Measurements from ENCODE around the gene SWT1.
"Not testable (repeated sequence)": the region's sequence is repeated elsewhere in the genome, so short reads cannot be mapped to it uniquely, and the experiment has no call there.

SWT1 gene

DNA sequence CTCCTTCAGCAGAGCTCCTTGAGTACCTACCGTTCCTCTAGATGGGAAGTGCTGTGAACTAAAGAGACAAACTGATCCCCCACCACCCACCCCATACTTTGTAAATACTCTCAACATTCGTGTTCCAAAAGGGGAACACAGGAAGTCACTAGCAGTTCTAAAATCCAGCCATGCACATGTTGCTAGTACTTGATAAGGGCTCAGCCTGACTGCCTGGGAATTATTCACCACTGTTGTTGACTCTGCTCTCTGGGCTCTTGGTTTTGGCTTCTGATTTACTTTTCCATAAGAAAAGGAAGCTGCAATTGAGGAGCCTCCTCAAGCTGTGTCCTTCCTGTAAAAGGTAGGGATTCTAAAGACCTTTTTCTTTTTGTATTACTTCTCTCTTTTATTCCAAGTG, 92.6 kb downstream of the SWT1 start:
- Histone ChIP-seq H3K27me3 (ENCODE audit: control insufficient read depth, insufficient read depth, low read length) (no peaks in the 10 kb centered on the region), H3K36me3 (ENCODE audit: control insufficient read depth, insufficient read depth, low read length) (no peaks in the 10 kb centered on the region), H3K4me3 (ENCODE audit: low read length) (no peak overlapping the region), H3K27ac (ENCODE audit: low read length) (no peak overlapping the region), H3K4me1 (ENCODE audit: control insufficient read depth, insufficient read depth, low read length) (no peaks in the 10 kb centered on the region), H3K9me3 (ENCODE audit: control insufficient read depth, insufficient read depth, low read length) (no peaks in the 10 kb centered on the region)
- DNase-seq (ENCODE audit: low read depth, low spot score), result no peak
- WGBS (ENCODE audit: insufficient coverage, insufficient read length), result no CpG with 5 or more reads among the region's 2 CpGs

DNA sequence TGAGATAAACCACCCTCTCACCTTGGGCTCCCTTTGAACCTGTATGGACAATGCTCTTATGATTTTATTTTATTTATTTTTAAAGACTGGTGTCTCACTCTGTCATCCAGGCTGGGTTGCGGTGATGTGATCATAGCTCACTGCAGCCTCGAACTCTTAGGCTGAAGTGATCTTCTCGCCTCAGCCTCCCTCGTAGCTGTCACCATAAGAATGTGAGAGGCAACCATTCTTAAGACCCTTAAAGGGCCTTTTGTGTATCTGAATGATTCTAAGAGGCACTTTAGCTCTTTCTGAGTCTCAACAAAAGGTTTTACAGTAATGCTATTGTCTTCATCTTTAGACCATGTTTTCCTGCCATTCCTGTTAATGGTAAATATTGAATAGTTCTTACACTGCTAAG, 93.1 kb downstream of the SWT1 start:
- no CpG with 5 or more reads among the region's 4 CpGs for WGBS (ENCODE audit: insufficient coverage, insufficient read length)

DNA sequence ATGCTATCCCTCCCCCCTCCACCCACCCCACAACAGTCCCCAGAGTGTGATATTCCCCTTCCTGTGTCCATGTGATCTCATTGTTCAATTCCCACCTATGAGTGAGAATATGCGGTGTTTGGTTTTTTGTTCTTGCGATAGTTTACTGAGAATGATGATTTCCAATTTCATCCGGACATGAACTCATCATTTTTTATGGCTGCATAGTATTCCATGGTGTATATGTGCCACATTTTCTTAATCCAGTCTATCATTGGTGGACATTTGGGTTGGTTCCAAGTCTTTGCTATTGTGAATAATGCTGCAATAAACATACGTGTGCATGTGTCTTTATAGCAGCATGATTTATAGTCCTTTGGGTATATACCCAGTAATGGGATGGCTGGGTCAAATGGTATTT, 95.0 kb downstream of the SWT1 start:
- not testable (repeated sequence) for H3K9me3 ChIP-seq (ENCODE audit: control insufficient read depth, insufficient read depth, low read length); H3K4me3 ChIP-seq (ENCODE audit: low read length); DNase-seq (ENCODE audit: low read depth, low spot score); H3K27me3 ChIP-seq (ENCODE audit: control insufficient read depth, insufficient read depth, low read length); H3K4me1 ChIP-seq (ENCODE audit: control insufficient read depth, insufficient read depth, low read length); H3K27ac ChIP-seq (ENCODE audit: low read length); H3K36me3 ChIP-seq (ENCODE audit: control insufficient read depth, insufficient read depth, low read length)
- WGBS (ENCODE audit: insufficient coverage, insufficient read length), result no CpG with 5 or more reads among the region's 4 CpGs

More for the DNA sequence above, 93.1 kb downstream of the SWT1 start:
- Histone ChIP-seq H3K27me3 (ENCODE audit: control insufficient read depth, insufficient read depth, low read length) (no peaks in the 10 kb centered on the region), H3K4me3 (ENCODE audit: low read length) (no peak overlapping the region), H3K9me3 (ENCODE audit: control insufficient read depth, insufficient read depth, low read length) (no peaks in the 10 kb centered on the region), H3K27ac (ENCODE audit: low read length) (no peak overlapping the region), H3K36me3 (ENCODE audit: control insufficient read depth, insufficient read depth, low read length) (no peaks in the 10 kb centered on the region), H3K4me1 (ENCODE audit: control insufficient read depth, insufficient read depth, low read length) (no peaks in the 10 kb centered on the region)
- DNase-seq (ENCODE audit: low read depth, low spot score), result no peak

DNA sequence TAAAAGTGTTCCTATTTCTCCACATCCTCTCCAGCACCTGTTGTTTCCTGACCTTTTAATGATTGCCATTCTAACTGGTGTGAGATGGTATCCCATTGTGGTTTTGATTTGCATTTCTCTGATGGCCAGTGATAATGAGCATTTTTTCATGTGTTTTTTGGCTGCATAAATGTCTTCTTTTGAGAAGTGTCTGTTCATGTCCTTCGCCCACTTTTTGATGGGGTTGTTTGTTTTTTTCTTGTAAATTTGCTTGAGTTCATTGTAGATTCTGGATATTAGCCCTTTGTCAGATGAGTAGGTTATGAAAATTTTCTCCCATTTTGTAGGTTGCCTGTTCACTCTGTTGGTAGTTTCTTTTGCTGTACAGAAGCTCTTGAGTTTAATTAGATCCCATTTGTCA, 95.4 kb downstream of the SWT1 start:
- WGBS (ENCODE audit: insufficient coverage, insufficient read length), result no CpG with 5 or more reads among the region's 1 CpG
- not testable (repeated sequence) for H3K4me3 ChIP-seq (ENCODE audit: low read length); DNase-seq (ENCODE audit: low read depth, low spot score); H3K9me3 ChIP-seq (ENCODE audit: control insufficient read depth, insufficient read depth, low read length); H3K36me3 ChIP-seq (ENCODE audit: control insufficient read depth, insufficient read depth, low read length); H3K27me3 ChIP-seq (ENCODE audit: control insufficient read depth, insufficient read depth, low read length); H3K27ac ChIP-seq (ENCODE audit: low read length); H3K4me1 ChIP-seq (ENCODE audit: control insufficient read depth, insufficient read depth, low read length)

DNA sequence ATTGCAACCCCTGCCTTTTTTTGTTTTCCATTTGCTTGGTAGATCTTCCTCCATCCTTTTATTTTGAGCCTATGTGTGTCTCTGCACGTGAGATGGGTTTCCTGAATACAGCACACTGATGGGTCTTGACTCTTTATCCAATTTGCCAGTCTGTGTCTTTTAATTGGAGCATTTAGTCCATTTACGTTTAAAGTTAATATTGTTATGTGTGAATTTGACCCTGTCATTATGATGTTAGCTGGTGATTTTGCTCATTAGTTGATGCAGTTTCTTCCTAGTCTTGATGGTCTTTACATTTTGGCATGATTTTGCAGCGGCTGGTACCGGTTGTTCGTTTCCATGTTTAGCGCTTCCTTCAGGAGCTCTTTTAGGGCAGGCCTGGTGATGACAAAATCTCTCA, 98.6 kb downstream of the SWT1 start:
- not testable (repeated sequence) for H3K36me3 ChIP-seq (ENCODE audit: control insufficient read depth, insufficient read depth, low read length); DNase-seq (ENCODE audit: low read depth, low spot score); H3K9me3 ChIP-seq (ENCODE audit: control insufficient read depth, insufficient read depth, low read length); H3K4me1 ChIP-seq (ENCODE audit: control insufficient read depth, insufficient read depth, low read length); H3K27me3 ChIP-seq (ENCODE audit: control insufficient read depth, insufficient read depth, low read length); H3K27ac ChIP-seq (ENCODE audit: low read length); H3K4me3 ChIP-seq (ENCODE audit: low read length)
- WGBS (ENCODE audit: insufficient coverage, insufficient read length), result no CpG with 5 or more reads among the region's 6 CpGs

DNA sequence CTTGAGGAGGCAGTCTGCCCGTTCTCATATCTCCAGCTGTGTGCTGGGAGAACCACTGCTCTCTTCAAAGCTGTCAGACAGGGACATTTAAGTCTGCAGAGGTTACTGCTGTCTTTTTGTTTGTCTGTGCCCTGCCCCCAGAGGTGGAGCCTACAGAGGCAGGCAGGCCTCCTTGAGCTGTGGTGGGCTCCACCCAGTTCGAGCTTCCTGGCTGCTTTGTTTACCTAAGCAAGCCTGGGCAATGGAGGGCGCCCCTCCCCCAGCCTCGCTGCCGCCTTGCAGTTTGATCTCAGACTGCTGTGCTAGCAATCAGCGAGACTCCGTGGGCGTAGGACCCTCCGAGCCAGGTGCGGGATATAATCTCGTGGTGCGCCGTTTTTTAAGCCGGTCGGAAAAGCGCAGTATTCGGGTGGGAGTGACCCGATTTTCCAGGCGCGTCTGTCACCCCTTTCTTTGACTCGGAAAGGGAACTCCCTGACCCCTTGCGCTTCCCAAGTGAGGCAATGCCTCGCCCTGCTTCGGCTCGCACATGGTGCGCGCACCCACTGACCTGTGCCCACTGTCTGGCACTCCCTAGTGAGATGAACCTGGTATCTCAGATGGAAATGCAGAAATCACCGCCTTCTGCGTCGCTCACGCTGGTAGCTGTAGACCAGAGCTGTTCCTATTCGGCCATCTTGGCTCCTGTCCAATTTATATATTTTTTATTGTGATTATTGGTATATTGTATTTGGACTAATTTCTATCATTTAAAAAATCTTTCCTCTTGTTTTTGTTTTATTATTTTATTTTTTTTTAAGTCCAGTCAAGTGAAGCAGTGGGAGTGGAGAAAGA, 100.4 kb downstream of the SWT1 start:
- H3K4me1 ChIP-seq (ENCODE audit: control insufficient read depth, insufficient read depth, low read length); H3K9me3 ChIP-seq (ENCODE audit: control insufficient read depth, insufficient read depth, low read length); H3K4me3 ChIP-seq (ENCODE audit: low read length); H3K27me3 ChIP-seq (ENCODE audit: control insufficient read depth, insufficient read depth, low read length); H3K36me3 ChIP-seq (ENCODE audit: control insufficient read depth, insufficient read depth, low read length); H3K27ac ChIP-seq (ENCODE audit: low read length); DNase-seq (ENCODE audit: low read depth, low spot score): not testable (repeated sequence)
- no CpG with 5 or more reads among the region's 32 CpGs for WGBS (ENCODE audit: insufficient coverage, insufficient read length)

DNA sequence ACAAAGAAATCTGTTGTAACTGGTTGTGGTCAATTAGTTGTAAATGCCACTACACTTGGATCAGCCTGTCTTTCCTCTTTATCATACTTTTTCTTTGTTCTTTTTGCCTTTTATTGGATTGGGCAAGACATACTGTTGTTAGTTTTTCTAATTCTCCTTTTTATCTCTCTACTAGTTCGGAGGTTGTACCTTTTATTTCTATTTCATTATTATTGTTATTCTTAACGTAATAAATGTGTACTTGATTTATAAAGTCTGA, 100.9 kb downstream of the SWT1 start:
- Histone ChIP-seq H3K27ac (ENCODE audit: low read length) (no peak overlapping the region), H3K36me3 (ENCODE audit: control insufficient read depth, insufficient read depth, low read length) (no peaks in the 10 kb centered on the region), H3K4me1 (ENCODE audit: control insufficient read depth, insufficient read depth, low read length) (no peaks in the 10 kb centered on the region), H3K27me3 (ENCODE audit: control insufficient read depth, insufficient read depth, low read length) (no peaks in the 10 kb centered on the region), H3K4me3 (ENCODE audit: low read length) (no peak overlapping the region), H3K9me3 (ENCODE audit: control insufficient read depth, insufficient read depth, low read length) (no peaks in the 10 kb centered on the region)
- DNase-seq (ENCODE audit: low read depth, low spot score), result no peak
- no CpG with 5 or more reads among the region's 2 CpGs for WGBS (ENCODE audit: insufficient coverage, insufficient read length)

- H3K27ac ChIP-seq (ENCODE audit: low read length), result no peak overlapping the region
- H3K36me3 ChIP-seq (ENCODE audit: control insufficient read depth, insufficient read depth, low read length), result no peaks in the 10 kb centered on the region
- no peaks in the 10 kb centered on the region for H3K4me1 ChIP-seq (ENCODE audit: control insufficient read depth, insufficient read depth, low read length)
- no CpG with 5 or more reads among the region's 1 CpG for WGBS (ENCODE audit: insufficient coverage, insufficient read length)
- no peak overlapping the region for H3K4me3 ChIP-seq (ENCODE audit: low read length)
- H3K9me3 ChIP-seq (ENCODE audit: control insufficient read depth, insufficient read depth, low read length), result no peaks in the 10 kb centered on the region
- H3K27me3 ChIP-seq (ENCODE audit: control insufficient read depth, insufficient read depth, low read length), result no peaks in the 10 kb centered on the region
- DNase-seq (ENCODE audit: low read depth, low spot score), result no peak
Observed at GRCh38 chr1:185258676-185259075, 101.7 kb downstream of the SWT1 start.

DNA sequence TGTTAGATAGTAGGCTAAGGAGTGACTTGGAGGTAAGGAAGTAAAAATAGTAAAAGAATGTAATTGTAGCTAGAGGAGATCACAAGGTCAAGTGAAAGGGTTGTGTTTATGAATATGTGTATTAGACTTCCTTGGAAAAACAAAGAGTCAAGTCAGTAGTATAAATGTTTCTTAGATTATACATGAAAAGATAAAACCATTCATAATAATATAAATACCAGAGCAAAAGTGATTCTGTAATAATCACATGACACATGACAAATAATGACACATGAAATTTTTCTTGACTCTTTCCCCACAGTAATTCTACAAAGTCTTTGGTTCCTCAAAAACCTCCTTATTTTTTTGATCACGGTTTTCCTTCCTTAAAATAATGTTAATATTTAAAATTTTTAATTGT, 103.6 kb downstream of the SWT1 start:
- Histone ChIP-seq H3K27ac (ENCODE audit: low read length) (no peak overlapping the region), H3K27me3 (ENCODE audit: control insufficient read depth, insufficient read depth, low read length) (no peaks in the 10 kb centered on the region), H3K4me1 (ENCODE audit: control insufficient read depth, insufficient read depth, low read length) (no peaks in the 10 kb centered on the region), H3K4me3 (ENCODE audit: low read length) (no peak overlapping the region), H3K36me3 (ENCODE audit: control insufficient read depth, insufficient read depth, low read length) (no peaks in the 10 kb centered on the region), H3K9me3 (ENCODE audit: control insufficient read depth, insufficient read depth, low read length) (no peaks in the 10 kb centered on the region)
- no peak for DNase-seq (ENCODE audit: low read depth, low spot score)
- WGBS (ENCODE audit: insufficient coverage, insufficient read length), result no CpG with 5 or more reads among the region's 1 CpG

- H3K4me1 ChIP-seq (ENCODE audit: control insufficient read depth, insufficient read depth, low read length), result no peaks in the 10 kb centered on the region
- H3K9me3 ChIP-seq (ENCODE audit: control insufficient read depth, insufficient read depth, low read length), result no peaks in the 10 kb centered on the region
- DNase-seq (ENCODE audit: low read depth, low spot score), result no peak
- H3K4me3 ChIP-seq (ENCODE audit: low read length), result no peak overlapping the region
- no peaks in the 10 kb centered on the region for H3K27me3 ChIP-seq (ENCODE audit: control insufficient read depth, insufficient read depth, low read length)
- H3K36me3 ChIP-seq (ENCODE audit: control insufficient read depth, insufficient read depth, low read length), result no peaks in the 10 kb centered on the region
- WGBS (ENCODE audit: insufficient coverage, insufficient read length), result no CpG with 5 or more reads among the region's 1 CpG
- H3K27ac ChIP-seq (ENCODE audit: low read length), result no peak overlapping the region
Observed at GRCh38 chr1:185262151-185262550, 105.2 kb downstream of the SWT1 start.

- no CpG with 5 or more reads among the region's 3 CpGs for WGBS (ENCODE audit: insufficient coverage, insufficient read length)
- H3K36me3 ChIP-seq (ENCODE audit: control insufficient read depth, insufficient read depth, low read length), result no peaks in the 10 kb centered on the region
- no peak overlapping the region for H3K27ac ChIP-seq (ENCODE audit: low read length)
- H3K9me3 ChIP-seq (ENCODE audit: control insufficient read depth, insufficient read depth, low read length), result no peaks in the 10 kb centered on the region
- no peak overlapping the region for H3K4me3 ChIP-seq (ENCODE audit: low read length)
- no peaks in the 10 kb centered on the region for H3K27me3 ChIP-seq (ENCODE audit: control insufficient read depth, insufficient read depth, low read length)
- no peak for DNase-seq (ENCODE audit: low read depth, low spot score)
- H3K4me1 ChIP-seq (ENCODE audit: control insufficient read depth, insufficient read depth, low read length), result no peaks in the 10 kb centered on the region
Observed at GRCh38 chr1:185263292-185263691, 106.3 kb downstream of the SWT1 start.

All from iPS DF 6.9 (cell line).